GM23248 (cell line): ENCODE measurements around the gene SEC16A.

Experiments used
- EZH2 ChIP-seq: fragments of 200-600 bp; sonication (generic); IDR thresholded peaks from 2 replicates; pipeline ENCODE4 v1.6.1; 2018; ENCODE audit warnings: antibody characterized with exemption, mild to moderate bottlenecking; ENCODE audit not compliant: insufficient read depth, poor library complexity, severe bottlenecking
- EZH2phosphoT487 ChIP-seq: fragments of 200-600 bp; sonication (generic); IDR thresholded peaks from 2 replicates; pipeline ENCODE4 v1.6.1; 2018; ENCODE audit warnings: antibody characterized with exemption, moderate library complexity, mild to moderate bottlenecking, low read depth; ENCODE audit not compliant: insufficient read depth

DNA sequence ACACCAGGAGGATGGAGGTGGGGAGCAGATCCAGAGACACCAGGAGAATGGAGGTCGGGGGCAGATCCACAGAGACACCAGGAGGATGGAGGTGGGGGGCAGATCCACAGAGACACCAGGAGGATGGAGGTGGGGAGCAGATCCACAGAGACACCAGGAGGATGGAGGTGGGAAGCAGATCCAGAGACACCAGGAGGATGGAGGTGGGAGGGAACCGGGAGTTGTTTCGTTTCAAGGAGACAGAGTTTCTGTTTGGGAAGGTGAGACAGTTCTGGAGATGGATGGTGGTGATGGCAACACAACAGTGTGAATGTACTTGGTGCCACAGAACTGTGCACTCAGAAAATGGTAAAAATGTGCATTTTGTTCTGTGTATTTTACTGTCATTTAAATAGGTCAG lies 34.2 kb downstream of the SEC16A start:
- TF ChIP-seq EZH2phosphoT487 (no peak), EZH2 (no peak)
